ENCODE data around the gene NEUROD4.

GRCh38 chr12:55061024-55061423 lies 41.2 kb downstream of the NEUROD4 start:
- TF ChIP-seq POLR2A (IDR thresholded peaks at IDR 0.05; ENCODE audit: low read length), result no peak
- TF ChIP-seq GATA1 (IDR thresholded peaks at IDR 0.05; ENCODE audit: low read depth, low read length), result no peak
